HG02870 (cell line): ENCODE measurements around the gene ARL13B.
"Not testable (repeated sequence)": the region's sequence is repeated elsewhere in the genome, so short reads cannot be mapped to it uniquely, and the experiment has no call there.

Source experiments
- ATAC-seq: cut with Tn5 transposase; IDR thresholded peaks from one replicate; pipeline ENCODE4 v1.9.1; 2021; ENCODE audit warnings: mild to moderate bottlenecking, moderate library complexity; ENCODE audit not compliant: unreplicated experiment

The ARL13B gene

GRCh38 chr3:94061297-94061696 lies 81.3 kb downstream of the ARL13B start:
- no peak for ATAC-seq

DNA sequence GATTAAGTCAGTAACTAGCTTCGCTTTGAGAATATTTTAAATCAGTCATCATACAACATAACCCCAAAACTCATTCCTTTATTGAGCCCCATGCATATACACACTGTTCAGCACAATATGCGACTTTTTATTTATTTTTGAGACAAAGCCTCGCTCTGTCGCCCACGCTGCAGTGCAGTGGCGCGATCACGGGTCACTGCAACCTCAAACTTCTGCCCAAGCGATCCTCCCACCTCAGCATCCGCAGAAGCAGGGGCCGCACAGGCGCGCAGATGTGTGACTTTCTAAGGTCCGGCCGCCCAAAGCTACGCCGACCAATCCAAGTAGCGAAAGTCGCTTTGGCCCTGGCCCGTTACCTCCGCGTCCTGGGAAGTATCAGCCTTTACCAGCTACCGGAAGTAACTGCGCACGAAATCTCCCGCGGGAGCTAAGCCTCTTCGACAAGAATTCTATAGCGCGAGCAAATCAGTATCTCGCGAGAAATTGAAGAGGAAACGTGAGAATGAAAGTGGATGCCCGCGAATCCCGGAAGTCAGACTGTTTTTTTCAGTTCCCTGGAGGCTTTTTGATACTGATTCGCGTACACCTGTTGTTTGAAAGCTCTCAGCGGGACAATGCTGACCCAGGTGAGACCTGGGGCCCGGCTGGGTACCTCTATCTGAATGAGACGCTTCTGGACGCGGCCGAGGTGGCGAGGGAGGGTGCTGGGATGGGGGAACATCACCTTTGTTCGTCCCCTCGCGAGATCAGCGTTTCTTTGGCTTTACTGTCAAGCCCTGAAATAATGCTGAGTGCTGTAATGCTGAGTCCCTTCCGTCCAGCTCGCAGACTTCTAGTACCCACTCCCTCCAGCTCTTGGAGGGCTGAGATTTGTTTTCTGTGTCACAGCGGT lies 82.8 kb downstream of the ARL13B start, which contains the start of the genes DHFR2 and NSUN3:
Gene DHFR2 (minus strand): TSS at position 404 of the 892 bp plus-strand sequence. CDS start 1,405 bp downstream, outside the sequence.
Gene NSUN3 (plus strand): TSS at position 549 of the 892 bp plus-strand sequence. CDS start 66 bp downstream, at position 615.
- ATAC-seq = peak; percentile 92

- no peak for ATAC-seq
These were observed 83.7 kb downstream of the ARL13B start for GRCh38 chr3:94063496-94064119.

DNA sequence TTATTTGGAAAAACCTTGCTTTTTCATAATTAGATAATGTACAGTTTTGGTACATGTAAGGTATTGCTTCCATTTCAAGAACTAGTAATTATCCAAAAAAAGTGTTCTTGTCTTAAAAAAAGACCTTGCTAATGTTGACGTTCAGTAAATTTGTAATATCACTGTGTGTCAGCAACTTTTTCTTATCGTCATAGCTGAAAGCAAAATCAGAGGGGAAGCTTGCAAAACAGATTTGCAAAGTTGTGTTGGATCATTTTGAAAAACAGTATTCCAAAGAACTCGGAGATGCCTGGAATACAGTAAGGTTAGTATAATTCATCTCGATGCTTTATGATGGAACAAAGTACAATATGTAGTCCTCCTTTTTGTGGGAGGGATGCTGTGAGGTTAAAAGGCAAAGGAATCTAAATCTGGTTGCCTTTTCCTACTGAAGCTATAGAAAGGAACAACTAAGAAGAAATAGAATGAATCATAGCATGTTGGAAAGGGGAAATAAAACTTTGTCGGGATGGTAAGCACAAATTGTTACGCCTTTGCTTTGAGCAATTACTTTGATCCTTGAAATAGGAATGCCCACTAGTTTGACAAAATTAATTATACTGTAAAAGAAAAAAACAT lies 84.4 kb downstream of the ARL13B start:
- no peak for ATAC-seq

GRCh38 chr3:94065122-94065521 lies 85.2 kb downstream of the ARL13B start:
- ATAC-seq = no peak

DNA sequence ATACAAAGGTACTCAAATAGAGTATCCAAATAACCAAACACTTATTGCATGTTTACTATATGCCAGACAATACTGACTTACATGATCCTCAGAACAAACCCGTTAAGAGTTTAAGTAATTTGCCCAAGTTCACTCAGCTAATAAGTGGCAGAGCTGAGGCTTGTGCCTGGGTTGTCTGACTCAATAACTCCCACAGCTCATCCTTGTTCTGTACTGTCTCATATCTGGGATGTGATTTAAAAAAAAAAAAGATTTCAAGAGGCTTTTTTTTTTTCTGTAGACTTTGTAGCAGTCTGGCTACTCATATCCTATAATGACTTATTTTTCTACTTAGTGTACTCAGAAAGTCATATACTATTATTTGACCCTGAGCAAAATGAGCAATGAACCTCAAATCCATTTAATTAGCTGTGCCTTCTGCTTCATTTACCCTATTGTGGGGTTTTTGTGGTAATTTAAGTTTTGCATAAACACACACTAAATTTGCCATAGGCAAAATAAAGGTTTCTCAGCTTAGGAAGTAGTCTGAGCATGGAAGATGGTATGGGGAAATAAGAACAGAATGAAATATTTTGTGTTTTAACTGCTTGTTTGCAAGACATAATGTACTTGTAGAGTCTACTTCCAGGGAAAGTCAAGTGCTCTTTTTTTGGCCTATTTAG lies 86.0 kb downstream of the ARL13B start:
- ATAC-seq = no peak

DNA sequence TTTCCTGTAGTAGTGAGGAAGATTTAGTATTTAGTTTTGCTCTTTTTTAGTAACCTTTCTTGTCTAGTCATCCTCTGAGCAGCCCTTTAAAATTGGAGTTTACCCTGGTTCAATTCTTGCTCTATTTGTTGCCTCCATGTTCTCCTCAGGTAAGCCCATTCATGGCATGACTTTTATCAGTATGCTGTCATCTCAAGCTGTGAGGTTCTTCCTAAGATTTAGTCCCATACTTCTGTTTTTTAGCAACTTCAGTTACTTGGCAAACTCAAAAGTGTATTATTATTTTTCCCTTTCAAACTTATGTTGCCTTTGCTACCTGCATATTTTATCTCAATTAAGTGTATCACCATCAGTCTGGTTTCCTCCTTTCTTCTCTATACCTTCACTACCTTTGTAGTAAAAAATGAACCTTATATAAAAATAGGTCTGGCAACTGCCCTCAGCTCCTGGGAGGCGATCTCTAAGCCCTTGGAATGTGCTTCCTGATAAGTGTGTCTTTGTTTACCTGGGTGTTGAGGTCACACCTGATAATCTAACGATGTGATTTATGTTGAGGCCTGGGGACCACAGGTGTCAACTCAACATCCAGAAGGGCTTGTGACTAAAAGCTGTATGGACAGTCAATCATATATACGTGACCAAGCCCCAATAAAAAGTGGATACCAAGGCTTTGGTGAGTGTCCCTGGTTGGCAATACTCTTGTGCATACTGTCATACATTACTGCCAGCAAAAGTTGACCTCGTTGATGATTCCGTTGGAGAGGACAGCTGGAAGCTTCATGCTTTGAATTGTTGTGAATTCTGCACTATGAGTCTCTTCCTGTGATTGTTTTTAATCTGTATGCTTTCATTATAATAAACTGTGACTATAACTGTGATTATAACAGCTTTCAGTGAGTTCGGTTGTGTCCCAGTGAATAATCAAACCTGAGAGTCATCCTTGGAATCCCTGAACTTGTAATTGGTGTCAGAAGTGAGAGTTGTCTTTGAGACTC lies 86.8 kb downstream of the ARL13B start:
- no peak for ATAC-seq

DNA sequence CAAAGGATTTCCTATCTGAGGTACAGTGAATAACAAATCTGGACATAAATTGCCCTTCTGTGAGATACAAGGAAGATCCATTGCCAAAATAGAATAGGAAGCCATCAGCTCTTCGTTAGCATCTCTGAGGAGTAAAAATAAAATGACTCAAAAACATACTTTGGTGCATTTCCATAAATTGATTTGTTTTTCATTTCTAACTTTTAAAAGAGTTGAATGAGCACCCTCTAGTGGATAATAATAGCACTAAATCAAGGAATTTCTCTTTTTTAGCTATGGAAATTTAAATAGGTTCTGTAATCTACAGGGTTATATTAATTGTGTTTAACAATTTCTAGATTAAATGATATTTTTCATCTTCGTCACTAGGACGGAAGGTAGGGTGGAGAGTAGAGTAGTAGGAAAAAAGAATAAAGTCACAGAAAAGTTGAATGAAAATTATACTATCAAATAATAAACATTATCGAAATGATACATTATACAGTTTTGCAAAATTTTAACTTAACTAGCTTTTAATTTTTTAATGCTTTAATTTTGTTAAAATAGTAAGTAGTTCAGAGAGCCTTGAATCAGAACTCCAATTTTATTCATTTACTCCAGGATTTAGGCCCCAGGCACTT lies 89.3 kb downstream of the ARL13B start:
- ATAC-seq = no peak

GRCh38 chr3:94070341-94070911 lies 90.5 kb downstream of the ARL13B start:
- peak; percentile 80 for ATAC-seq

DNA sequence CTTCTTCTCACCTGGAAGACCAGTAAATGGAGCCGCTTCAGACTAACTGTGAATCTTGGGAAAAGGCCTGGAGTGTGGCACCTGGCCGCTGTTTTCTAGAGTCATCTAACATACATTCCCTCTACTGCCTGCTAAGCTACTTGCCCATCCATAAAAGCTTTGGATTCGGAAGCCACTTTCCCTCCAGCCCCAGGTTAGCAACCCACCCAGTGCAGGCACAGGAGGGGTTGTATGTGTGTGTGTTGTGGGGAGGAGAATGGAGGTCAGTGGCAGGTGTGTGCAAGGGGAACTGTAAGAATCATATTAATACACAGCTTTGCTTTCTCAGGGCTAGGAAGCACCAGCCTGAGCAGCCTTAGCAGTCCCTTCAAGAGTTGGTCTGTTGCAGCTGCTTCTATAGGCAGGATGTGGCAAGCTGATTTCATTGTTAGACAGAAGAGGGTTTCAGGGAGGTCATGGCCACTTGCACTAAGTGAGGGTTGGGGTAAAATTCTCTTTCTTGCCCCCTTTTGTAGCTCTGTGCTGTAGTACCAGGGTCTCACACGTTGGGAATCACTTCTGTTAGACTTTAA lies 91.8 kb downstream of the ARL13B start:
- ATAC-seq = peak; percentile 81

GRCh38 chr3:94076055-94076454 lies 96.1 kb downstream of the ARL13B start:
- ATAC-seq = no peak

DNA sequence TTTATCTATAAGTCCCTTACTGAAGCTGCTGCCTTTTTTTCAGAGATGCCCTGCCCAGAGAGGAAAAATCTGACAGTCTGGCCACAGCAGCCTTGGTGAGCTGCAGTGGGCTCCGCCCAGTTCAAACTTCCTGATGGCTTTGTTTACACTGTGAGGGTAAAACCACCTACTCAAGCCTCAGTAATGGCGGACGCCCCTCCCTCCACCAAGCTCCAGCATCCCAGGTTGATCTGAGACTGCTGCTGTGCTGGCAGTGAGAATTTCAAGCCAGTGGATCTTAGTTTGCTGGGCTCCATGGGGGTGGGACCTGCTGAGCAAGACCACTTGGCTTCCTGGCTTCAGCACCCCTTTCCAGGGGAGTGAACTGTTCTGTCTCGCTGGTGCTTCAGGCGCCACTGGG lies 100.6 kb downstream of the ARL13B start:
- ATAC-seq = not testable (repeated sequence)

- ATAC-seq = no peak
These were observed 101.9 kb downstream of the ARL13B start for GRCh38 chr3:94081884-94082283.

- ATAC-seq = no peak
These were observed 102.5 kb downstream of the ARL13B start for GRCh38 chr3:94082391-94082937.

GRCh38 chr3:94083261-94083660 lies 103.3 kb downstream of the ARL13B start:
- peak; percentile 88 for ATAC-seq

DNA sequence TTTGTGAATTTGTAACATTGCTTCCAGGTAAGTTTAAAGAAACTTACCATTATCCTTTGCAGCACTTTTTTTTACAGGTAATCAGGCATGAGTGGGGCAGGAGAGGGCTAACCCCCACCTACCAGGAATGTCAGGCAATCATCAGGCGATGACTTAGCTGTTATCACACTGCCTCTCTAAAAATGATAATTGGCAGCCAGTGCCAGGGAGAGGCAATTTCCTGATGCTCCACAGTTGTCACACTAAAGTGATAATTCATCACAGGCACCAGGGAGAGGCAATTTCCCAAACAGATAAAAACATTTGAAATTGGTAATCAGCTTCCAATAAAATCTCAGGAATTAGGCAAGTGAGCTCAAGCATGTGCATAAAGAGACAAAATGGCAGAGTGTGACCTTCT lies 109.2 kb downstream of the ARL13B start:
- no peak for ATAC-seq

DNA sequence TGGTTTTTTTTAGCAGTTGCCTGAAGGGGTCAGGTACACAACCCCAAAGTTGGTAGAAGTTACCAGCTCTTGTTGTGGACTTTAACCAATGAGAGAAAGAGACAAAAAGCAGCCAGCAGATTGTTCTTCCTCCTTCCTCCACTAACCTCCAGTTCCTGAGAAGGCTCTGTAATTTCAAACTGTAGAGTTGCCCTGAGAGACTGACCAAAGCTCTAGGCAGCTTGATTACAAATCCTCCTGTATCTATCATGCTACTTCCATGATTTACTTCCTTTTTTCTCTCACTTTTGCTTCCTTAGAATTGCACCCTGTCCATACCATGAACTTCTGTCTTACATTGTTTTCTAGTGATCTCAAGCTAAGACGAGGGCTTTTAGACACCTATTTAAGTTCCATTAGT lies 112.1 kb downstream of the ARL13B start:
- no peak for ATAC-seq

- ATAC-seq = no peak
These were observed 113.2 kb downstream of the ARL13B start for GRCh38 chr3:94093151-94093550.
